Activated B cell treated with CpG ODN at 0.5 μM for 24 hours (primary cell): ENCODE measurements around the gene HOXD12. TPM values are rescaled to one million over a fixed set of nuclear protein-coding genes. Genes with fewer than 3 reads are reported as not detected.

Experiments
- ATAC-seq: fragments of 200-7000 bp; cut with Tn5 transposase; one replicate; pipeline ENCODE4 v1.10.0; 2021; ENCODE audit warnings: low read depth, mild to moderate bottlenecking, moderate library complexity
- CTCF ChIA-PET: fragments of 350-600 bp; sonication (Branson Sonifier 250); formaldehyde crosslinking; loops from one replicate; lab custom pipeline; 2021; ENCODE audit warnings: antibody characterized with exemption; lab: Charles Lee
- POLR2A ChIA-PET: fragments of 350-600 bp; sonication (Branson Sonifier 250); formaldehyde crosslinking; loops from one replicate; lab custom pipeline; 2021; ENCODE audit warnings: antibody characterized with exemption; lab: Charles Lee
- DNase-seq: peaks from one replicate; pipeline ENCODE4 v3.0.0; 2022
- H3K27ac Mint-ChIP-seq: one replicate; pipeline ENCODE4 v1.8.0; 2020; ENCODE audit warnings: mixed read lengths
- H3K27me3 Mint-ChIP-seq: one replicate; pipeline ENCODE4 v1.8.0; 2021; ENCODE audit warnings: mixed read lengths
- H3K36me3 Mint-ChIP-seq: one replicate; pipeline ENCODE4 v1.8.0; 2021; ENCODE audit warnings: low read depth, mixed read lengths
- H3K4me1 Mint-ChIP-seq: one replicate; pipeline ENCODE4 v1.8.0; 2021; ENCODE audit warnings: mixed read lengths
- H3K4me3 Mint-ChIP-seq: one replicate; pipeline ENCODE4 v1.8.0; 2020; ENCODE audit warnings: mild to moderate bottlenecking, mixed read lengths
- H3K9me3 Mint-ChIP-seq: one replicate; pipeline ENCODE4 v1.8.0; 2020; ENCODE audit warnings: mixed read lengths
- intact Hi-C: fragments of 100-400 bp; cut with micrococcal nuclease; formaldehyde crosslinking; loops from one replicate; pipeline ENCODE4 v1.15.1; 2024
- total RNA-seq: library from RNA; stranded (reverse); gene quantifications from 2 replicates; pipeline ENCODE4 v1.2.3, GENCODE V29; 2022
- TF ChIP-seq, protein P1 (sequence below): fragments of 200-600 bp; IDR thresholded peaks from one replicate; pipeline ENCODE4 v1.8.0; 2022; ENCODE audit warnings: antibody characterized with exemption, mild to moderate bottlenecking

Gene HOXD12
- total RNA-seq, result not detected in 2 replicates

DNA sequence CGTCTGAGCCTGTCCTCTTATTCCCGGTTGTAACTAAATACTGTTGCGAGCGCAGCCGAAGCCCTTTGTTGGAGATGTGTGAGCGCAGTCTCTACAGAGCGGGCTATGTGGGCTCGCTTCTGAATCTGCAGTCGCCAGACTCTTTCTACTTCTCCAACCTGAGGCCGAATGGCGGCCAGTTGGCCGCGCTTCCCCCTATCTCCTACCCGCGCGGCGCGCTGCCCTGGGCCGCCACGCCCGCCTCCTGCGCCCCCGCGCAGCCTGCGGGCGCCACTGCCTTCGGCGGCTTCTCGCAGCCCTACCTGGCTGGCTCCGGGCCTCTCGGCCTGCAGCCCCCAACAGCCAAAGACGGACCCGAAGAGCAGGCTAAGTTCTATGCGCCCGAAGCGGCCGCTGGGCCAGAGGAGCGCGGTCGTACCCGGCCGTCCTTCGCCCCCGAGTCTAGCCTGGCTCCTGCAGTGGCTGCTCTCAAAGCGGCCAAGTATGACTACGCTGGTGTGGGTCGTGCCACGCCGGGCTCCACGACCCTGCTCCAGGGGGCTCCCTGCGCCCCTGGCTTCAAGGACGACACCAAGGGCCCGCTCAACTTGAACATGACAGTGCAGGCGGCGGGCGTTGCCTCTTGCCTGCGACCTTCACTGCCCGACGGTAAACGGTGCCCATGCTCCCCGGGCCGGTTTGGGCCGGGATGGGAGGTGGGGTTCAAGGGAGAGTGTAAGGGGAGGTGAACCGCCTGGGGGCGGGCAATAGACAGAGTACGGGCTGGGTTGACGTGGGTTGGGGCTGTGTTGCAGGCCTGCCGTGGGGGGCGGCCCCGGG, at the start of gene HOXD12:
TSS of gene HOXD12 (plus strand) at position 68 of the 819 bp plus-strand sequence. CDS start at position 75, 7 bp downstream.
- H3K27me3 Mint-ChIP-seq, result peaks cover 81% of the 10 kb centered on the region
- ATAC-seq (no peak), DNase-seq (no peak)
- no peak within 1 kb of the TSS for H3K4me3 Mint-ChIP-seq
- no peaks in the 10 kb centered on the region for H3K9me3 Mint-ChIP-seq
- POLR2A ChIA-PET, result no interaction called here
- CTCF ChIA-PET, result no interaction called here
- TF ChIP-seq, protein P1, sequence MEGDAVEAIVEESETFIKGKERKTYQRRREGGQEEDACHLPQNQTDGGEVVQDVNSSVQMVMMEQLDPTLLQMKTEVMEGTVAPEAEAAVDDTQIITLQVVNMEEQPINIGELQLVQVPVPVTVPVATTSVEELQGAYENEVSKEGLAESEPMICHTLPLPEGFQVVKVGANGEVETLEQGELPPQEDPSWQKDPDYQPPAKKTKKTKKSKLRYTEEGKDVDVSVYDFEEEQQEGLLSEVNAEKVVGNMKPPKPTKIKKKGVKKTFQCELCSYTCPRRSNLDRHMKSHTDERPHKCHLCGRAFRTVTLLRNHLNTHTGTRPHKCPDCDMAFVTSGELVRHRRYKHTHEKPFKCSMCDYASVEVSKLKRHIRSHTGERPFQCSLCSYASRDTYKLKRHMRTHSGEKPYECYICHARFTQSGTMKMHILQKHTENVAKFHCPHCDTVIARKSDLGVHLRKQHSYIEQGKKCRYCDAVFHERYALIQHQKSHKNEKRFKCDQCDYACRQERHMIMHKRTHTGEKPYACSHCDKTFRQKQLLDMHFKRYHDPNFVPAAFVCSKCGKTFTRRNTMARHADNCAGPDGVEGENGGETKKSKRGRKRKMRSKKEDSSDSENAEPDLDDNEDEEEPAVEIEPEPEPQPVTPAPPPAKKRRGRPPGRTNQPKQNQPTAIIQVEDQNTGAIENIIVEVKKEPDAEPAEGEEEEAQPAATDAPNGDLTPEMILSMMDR, result no peak
- intact Hi-C loops, result loop anchor here (5.0 to 10.0 kb wide), 2 partner anchors 32 to 1065 kb away; no protein-coding TSS in a partner anchor
- H3K4me1 Mint-ChIP-seq, result peaks cover 16% of the 10 kb centered on the region
- no peak within 1 kb of the TSS for H3K27ac Mint-ChIP-seq
- H3K36me3 Mint-ChIP-seq, result no peaks in the 10 kb centered on the region

DNA sequence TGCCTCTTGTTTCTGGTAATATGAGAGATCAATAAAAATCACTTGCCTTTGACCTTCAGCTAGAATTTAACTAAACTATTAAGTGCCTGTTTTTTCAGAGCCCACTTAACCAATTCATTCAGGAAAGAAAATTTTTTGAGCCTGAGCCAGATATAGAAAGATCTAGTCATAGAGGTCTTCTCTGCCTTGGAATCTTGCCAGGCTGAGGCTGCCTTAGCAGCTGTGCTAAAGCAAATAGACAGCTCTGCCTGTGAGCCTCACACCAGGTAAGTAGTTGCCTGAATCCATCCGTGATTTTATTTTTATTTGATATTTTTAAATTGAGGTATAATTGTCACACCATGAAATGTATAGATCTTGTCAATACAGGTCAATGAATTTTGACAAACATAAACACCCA, 43.2 kb upstream of the HOXD12 start:
- intact Hi-C loops, result no loop called here
- H3K4me3 Mint-ChIP-seq, result no peak overlapping the region
- no peak overlapping the region for H3K27ac Mint-ChIP-seq

GRCh38 chr2:176063958-176064357, 35.6 kb upstream of the HOXD12 start:
- TF ChIP-seq, protein P1, result no peak
- CTCF ChIA-PET, result no interaction called here
- intact Hi-C loops, result no loop called here
- POLR2A ChIA-PET, result no interaction called here
- no peak for ATAC-seq
- H3K4me3 Mint-ChIP-seq, result no peak overlapping the region
- H3K27ac Mint-ChIP-seq, result no peak overlapping the region
- DNase-seq, result no peak
- H3K27me3 Mint-ChIP-seq, result peaks cover 50% of the 10 kb centered on the region
- no peaks in the 10 kb centered on the region for H3K9me3 Mint-ChIP-seq
- H3K4me1 Mint-ChIP-seq, result peaks cover 3% of the 10 kb centered on the region
- H3K36me3 Mint-ChIP-seq, result no peaks in the 10 kb centered on the region

More for the DNA sequence above, 43.2 kb upstream of the HOXD12 start:
- no peaks in the 10 kb centered on the region for H3K9me3 Mint-ChIP-seq
- no peaks in the 10 kb centered on the region for H3K36me3 Mint-ChIP-seq
- H3K4me1 Mint-ChIP-seq, result no peaks in the 10 kb centered on the region
- DNase-seq (no peak), ATAC-seq (no peak)
- peaks cover 25% of the 10 kb centered on the region for H3K27me3 Mint-ChIP-seq
- TF ChIP-seq, protein P1, result no peak
- CTCF ChIA-PET, result no interaction called here
- POLR2A ChIA-PET, result interaction anchor here (0.6 kb wide), 1 partner anchor 49 kb away, joined by 3 read pairs; no protein-coding TSS in a partner anchor

- H3K27me3 Mint-ChIP-seq, result peaks cover 68% of the 10 kb centered on the region
- no peaks in the 10 kb centered on the region for H3K9me3 Mint-ChIP-seq
- H3K27ac Mint-ChIP-seq, result no peak overlapping the region
- no peaks in the 10 kb centered on the region for H3K36me3 Mint-ChIP-seq
- H3K4me3 Mint-ChIP-seq, result no peak overlapping the region
- peaks cover 3% of the 10 kb centered on the region for H3K4me1 Mint-ChIP-seq
- DNase-seq (no peak), ATAC-seq (no peak)
- intact Hi-C loops, result no loop called here
- POLR2A ChIA-PET, result no interaction called here
- CTCF ChIA-PET, result no interaction called here
- TF ChIP-seq, protein P1, result no peak
Measured at GRCh38 chr2:176066645-176067588, 32.7 kb upstream of the HOXD12 start.
